DMS 273 treated with DMSO at 0.1 percent for 48 hours (cell line): ENCODE results near the gene NUMB.
"Not testable (repeated sequence)": the region's sequence is repeated elsewhere in the genome, so short reads cannot be mapped to it uniquely, and the experiment has no call there.

Source experiments
- DNase-seq: peaks from one replicate; lab custom pipeline; 2025; lab: John Stamatoyannopoulos, UW

Gene NUMB

GRCh38 chr14:73422515-73422914 is 35.8 kb downstream of the NUMB start:
- no peak for DNase-seq

GRCh38 chr14:73418227-73418626 is 40.1 kb downstream of the NUMB start:
- no peak for DNase-seq

- DNase-seq = not testable (repeated sequence)
Measured at GRCh38 chr14:73406248-73406647, 52.1 kb downstream of the NUMB start.

GRCh38 chr14:73403181-73403752 is 55.1 kb downstream of the NUMB start:
- no peak for DNase-seq

- no peak for DNase-seq
Measured at GRCh38 chr14:73402579-73402978, 55.8 kb downstream of the NUMB start.

- no peak for DNase-seq
Measured at GRCh38 chr14:73397810-73398209, 60.5 kb downstream of the NUMB start.

- DNase-seq = no peak
Measured at GRCh38 chr14:73394317-73394716, 64.0 kb downstream of the NUMB start.

- no peak for DNase-seq
Measured at GRCh38 chr14:73393375-73393774, 65.0 kb downstream of the NUMB start.

- no peak for DNase-seq
Measured at GRCh38 chr14:73392329-73393257, 65.8 kb downstream of the NUMB start.

- DNase-seq = not testable (repeated sequence)
Measured at GRCh38 chr14:73387860-73388259, 70.5 kb downstream of the NUMB start.

GRCh38 chr14:73386342-73386741 is 72.0 kb downstream of the NUMB start:
- DNase-seq = no peak

- DNase-seq = not testable (repeated sequence)
Measured at GRCh38 chr14:73385021-73385420, 73.3 kb downstream of the NUMB start.

GRCh38 chr14:73383356-73383755 is 75.0 kb downstream of the NUMB start:
- no peak for DNase-seq

- no peak for DNase-seq
Measured at GRCh38 chr14:73381380-73382013, 76.8 kb downstream of the NUMB start.

GRCh38 chr14:73376585-73376984 is 81.8 kb downstream of the NUMB start:
- DNase-seq = no peak

- DNase-seq = no peak
Measured at GRCh38 chr14:73375861-73376260, 82.5 kb downstream of the NUMB start.

GRCh38 chr14:73374218-73374617 is 84.1 kb downstream of the NUMB start:
- no peak for DNase-seq

- DNase-seq = no peak
Measured at GRCh38 chr14:73372529-73372928, 85.8 kb downstream of the NUMB start.

- no peak for DNase-seq
Measured at GRCh38 chr14:73370561-73370960, 87.8 kb downstream of the NUMB start.

- DNase-seq = no peak
Measured at GRCh38 chr14:73369428-73369827, 88.9 kb downstream of the NUMB start.

- no peak for DNase-seq
Measured at GRCh38 chr14:73368616-73369015, 89.7 kb downstream of the NUMB start.

GRCh38 chr14:73365727-73366126 is 92.6 kb downstream of the NUMB start:
- no peak for DNase-seq

GRCh38 chr14:73364559-73364958 is 93.8 kb downstream of the NUMB start:
- DNase-seq = no peak
